OCI-LY1 (cell line): ENCODE results near the gene PVR.

Experiments used
- H2AFZ ChIP-seq: fragments of 200-600 bp; sonication (generic), shearing (Covaris generic); 2 replicates; pipeline ENCODE4 v1.6.0; 2014; ENCODE audit warnings: antibody characterized with exemption, mild to moderate bottlenecking, low read length
- H3F3A ChIP-seq: fragments of 200-600 bp; sonication (generic), shearing (Covaris generic); 2 replicates; pipeline ENCODE4 v1.6.0; 2014; ENCODE audit warnings: mild to moderate bottlenecking, antibody characterized with exemption, low read length, moderate library complexity; ENCODE audit not compliant: insufficient read depth
- H3K27ac ChIP-seq: fragments of 200-600 bp; sonication (generic); 2 replicates; pipeline ENCODE4 v1.5.1; 2014; ENCODE audit warnings: low read length, mixed run types, mild to moderate bottlenecking, low read depth; ENCODE audit not compliant: poor library complexity, severe bottlenecking
- H3K27me3 ChIP-seq: fragments of 200-600 bp; sonication (generic); 2 replicates; pipeline ENCODE4 v1.6.0; 2014; ENCODE audit warnings: antibody characterized with exemption, mild to moderate bottlenecking, low read length, moderate library complexity; ENCODE audit not compliant: insufficient read depth
- H3K36me3 ChIP-seq: fragments of 200-600 bp; sonication (generic); 2 replicates; pipeline ENCODE4 v1.6.1; 2014; ENCODE audit warnings: mild to moderate bottlenecking, antibody characterized with exemption, low read length, moderate library complexity, mixed read lengths; ENCODE audit not compliant: insufficient read depth
- H3K4me1 ChIP-seq: fragments of 200-600 bp; sonication (generic); 2 replicates; pipeline ENCODE4 v1.5.1; 2014; ENCODE audit warnings: mild to moderate bottlenecking, low read length, moderate library complexity; ENCODE audit not compliant: insufficient read depth, severe bottlenecking
- H3K4me2 ChIP-seq: fragments of 200-600 bp; sonication (generic), shearing (Covaris generic); 2 replicates; pipeline ENCODE4 v1.6.1; 2014; ENCODE audit warnings: low read length
- H3K4me3 ChIP-seq: fragments of 200-600 bp; sonication (generic); 2 replicates; pipeline ENCODE4 v1.5.1; 2014; ENCODE audit warnings: low read length, low read depth, mild to moderate bottlenecking, mixed read lengths; ENCODE audit not compliant: poor library complexity, severe bottlenecking
- H3K79me2 ChIP-seq: fragments of 200-600 bp; shearing (Covaris generic); 2 replicates; pipeline ENCODE4 v1.6.1; 2016; ENCODE audit warnings: mixed run types, low read length, mixed read lengths; ENCODE audit not compliant: insufficient read depth
- H3K9ac ChIP-seq: fragments of 200-600 bp; sonication (generic), shearing (Covaris generic); 2 replicates; pipeline ENCODE4 v1.6.1; 2014; ENCODE audit warnings: mild to moderate bottlenecking, low read length, mixed read lengths
- H3K9me2 ChIP-seq: fragments of 200-600 bp; sonication (generic), shearing (Covaris generic); 2 replicates; pipeline ENCODE4 v1.6.1; 2014; ENCODE audit warnings: low read depth, mild to moderate bottlenecking, low read length, mixed read lengths
- H3K9me3 ChIP-seq: fragments of 200-600 bp; shearing (Covaris generic); 2 replicates; pipeline ENCODE4 v1.6.1; 2014; ENCODE audit warnings: low read length, mixed read lengths
- H4K20me1 ChIP-seq: fragments of 200-600 bp; sonication (generic), shearing (Covaris generic); 2 replicates; pipeline ENCODE4 v1.6.0; 2016; ENCODE audit warnings: mild to moderate bottlenecking, low read length; ENCODE audit not compliant: insufficient read depth
- CTCF ChIP-seq: fragments of 200-600 bp; sonication (generic), shearing (Covaris generic); IDR thresholded peaks from 2 replicates; pipeline ENCODE4 v1.5.1; 2017; ENCODE audit warnings: mild to moderate bottlenecking, antibody characterized with exemption, low read length, moderate library complexity, mixed read lengths
- EZH2 ChIP-seq: fragments of 200-600 bp; sonication (generic), shearing (Covaris generic); IDR thresholded peaks from 2 replicates; pipeline ENCODE4 v1.8.0; 2017; ENCODE audit warnings: borderline replicate concordance, mixed run types, mild to moderate bottlenecking, antibody characterized with exemption, low read length, moderate library complexity, mixed read lengths

The PVR gene

GRCh38 chr19:44635581-44636438 lies 7.9 kb upstream of the PVR start:
- no peak overlapping the region for H3K9ac ChIP-seq

GRCh38 chr19:44636439-44637389 lies 7.0 kb upstream of the PVR start:
- no peak overlapping the region for H3K4me2 ChIP-seq
- no peaks in the 10 kb centered on the region for H3K79me2 ChIP-seq
- H3K9ac ChIP-seq: no peak overlapping the region
- no peaks in the 10 kb centered on the region for H4K20me1 ChIP-seq
- H2AFZ ChIP-seq: no peak overlapping the region
- H3F3A ChIP-seq: no peaks in the 10 kb centered on the region
- H3K4me3 ChIP-seq: no peak overlapping the region
- H3K4me1 ChIP-seq: no peaks in the 10 kb centered on the region
- no peak for TF ChIP-seq EZH2
- TF ChIP-seq CTCF: no peak
- H3K9me2 ChIP-seq: no peaks in the 10 kb centered on the region
- H3K9me3 ChIP-seq: no peaks in the 10 kb centered on the region
- H3K36me3 ChIP-seq: no peaks in the 10 kb centered on the region
- no peaks in the 10 kb centered on the region for H3K27me3 ChIP-seq
- no peak overlapping the region for H3K27ac ChIP-seq

More at GRCh38 chr19:44635581-44636438, 7.9 kb upstream of the PVR start:
- H3K27ac ChIP-seq: no peak overlapping the region
- no peaks in the 10 kb centered on the region for H3K4me1 ChIP-seq
- no peaks in the 10 kb centered on the region for H3K9me2 ChIP-seq
- no peak for TF ChIP-seq EZH2
- no peak for TF ChIP-seq CTCF
- H3F3A ChIP-seq: no peaks in the 10 kb centered on the region
- no peaks in the 10 kb centered on the region for H3K79me2 ChIP-seq
- H3K4me3 ChIP-seq: no peak overlapping the region
- no peaks in the 10 kb centered on the region for H4K20me1 ChIP-seq
- H3K9me3 ChIP-seq: no peaks in the 10 kb centered on the region
- no peaks in the 10 kb centered on the region for H3K27me3 ChIP-seq
- H2AFZ ChIP-seq: no peak overlapping the region
- H3K4me2 ChIP-seq: no peak overlapping the region
- no peaks in the 10 kb centered on the region for H3K36me3 ChIP-seq

- Histone ChIP-seq H3K9me2 (no peaks in the 10 kb centered on the region), H4K20me1 (no peaks in the 10 kb centered on the region), H3K4me1 (no peaks in the 10 kb centered on the region), H3K27me3 (no peaks in the 10 kb centered on the region), H3F3A (no peaks in the 10 kb centered on the region), H3K27ac (no peak overlapping the region), H3K4me3 (no peak overlapping the region), H2AFZ (no peak overlapping the region), H3K4me2 (no peak overlapping the region), H3K79me2 (no peaks in the 10 kb centered on the region), H3K36me3 (no peaks in the 10 kb centered on the region), H3K9me3 (no peaks in the 10 kb centered on the region), H3K9ac (no peak overlapping the region)
- TF ChIP-seq CTCF (no peak), EZH2 (no peak)
Observed at GRCh38 chr19:44637390-44637764, 6.3 kb upstream of the PVR start.
